GM18517 (cell line): ENCODE results near the gene VCAN.

Source experiments
- ATAC-seq: cut with Tn5 transposase; IDR thresholded peaks from one replicate; pipeline ENCODE4 v1.9.1; 2021; ENCODE audit warnings: mild to moderate bottlenecking, moderate library complexity; ENCODE audit not compliant: unreplicated experiment

The VCAN gene

GRCh38 chr5:83559118-83559785 is 87.7 kb downstream of the VCAN start:
- ATAC-seq = no peak

DNA sequence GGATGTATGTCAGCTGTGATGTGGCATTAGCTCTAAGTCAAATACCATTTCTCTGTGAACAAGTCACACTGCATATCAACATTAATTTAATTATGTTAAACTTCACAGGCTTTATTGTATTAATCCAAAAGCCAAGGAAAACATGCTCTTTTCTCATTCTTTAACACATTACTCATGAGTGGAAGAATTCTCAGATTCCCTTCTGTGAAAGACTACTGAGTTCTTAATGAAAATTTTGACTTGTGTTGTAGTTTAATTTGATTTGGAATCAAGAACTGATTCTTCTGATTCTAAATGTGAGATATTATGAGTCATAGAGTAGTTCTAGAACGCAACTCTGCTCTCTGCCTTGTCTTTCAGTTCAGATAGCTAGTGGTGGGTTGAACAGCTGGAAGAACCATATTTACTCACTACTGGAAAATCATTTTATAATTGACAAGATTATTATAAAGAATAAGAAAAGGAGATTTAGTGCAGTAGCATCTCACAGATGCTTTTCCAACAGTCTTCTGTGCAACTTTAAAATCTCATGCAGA is 90.6 kb downstream of the VCAN start:
- no peak for ATAC-seq

- no peak for ATAC-seq
These were observed 91.4 kb downstream of the VCAN start for GRCh38 chr5:83562791-83563557.

DNA sequence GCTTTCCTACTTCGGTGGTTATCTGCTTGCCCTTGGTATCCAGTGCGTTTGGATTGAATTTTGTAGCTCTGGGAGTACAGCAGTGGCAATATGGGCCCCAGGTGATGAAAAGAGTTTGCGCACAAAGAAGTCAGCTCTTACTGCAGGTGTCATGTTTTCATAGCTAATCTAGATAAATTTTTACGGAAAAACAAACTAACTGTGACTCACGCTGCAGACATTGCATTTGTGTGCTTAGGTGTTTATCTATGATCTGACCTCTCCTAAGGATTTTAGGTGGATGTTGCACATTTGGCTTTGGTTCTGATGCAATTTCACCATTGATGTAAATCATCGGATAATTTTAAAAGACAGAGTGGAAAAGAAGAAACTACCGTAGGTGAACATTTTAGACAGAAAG is 92.1 kb downstream of the VCAN start:
- no peak for ATAC-seq

- peak; percentile 75 for ATAC-seq
These were observed 92.7 kb downstream of the VCAN start for GRCh38 chr5:83564069-83564749.

DNA sequence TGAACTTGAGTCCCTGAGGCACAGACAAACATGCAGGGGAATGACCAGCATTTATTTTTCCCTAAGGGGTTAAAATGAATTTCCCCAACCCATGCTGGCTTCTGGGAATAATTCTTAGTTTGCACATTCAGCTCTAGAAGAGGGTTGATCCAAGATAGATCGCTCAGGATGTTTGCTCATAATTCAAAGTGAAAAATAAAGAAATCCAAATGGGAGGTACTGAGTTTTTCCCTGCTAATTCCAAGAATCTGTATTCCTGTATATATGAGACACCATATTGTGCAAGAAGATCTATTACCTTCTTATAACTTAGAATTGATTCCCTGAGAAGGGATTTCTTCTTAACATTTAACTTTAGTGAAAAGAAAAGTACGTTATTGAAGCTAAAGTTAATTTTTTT is 96.2 kb downstream of the VCAN start:
- no peak for ATAC-seq

DNA sequence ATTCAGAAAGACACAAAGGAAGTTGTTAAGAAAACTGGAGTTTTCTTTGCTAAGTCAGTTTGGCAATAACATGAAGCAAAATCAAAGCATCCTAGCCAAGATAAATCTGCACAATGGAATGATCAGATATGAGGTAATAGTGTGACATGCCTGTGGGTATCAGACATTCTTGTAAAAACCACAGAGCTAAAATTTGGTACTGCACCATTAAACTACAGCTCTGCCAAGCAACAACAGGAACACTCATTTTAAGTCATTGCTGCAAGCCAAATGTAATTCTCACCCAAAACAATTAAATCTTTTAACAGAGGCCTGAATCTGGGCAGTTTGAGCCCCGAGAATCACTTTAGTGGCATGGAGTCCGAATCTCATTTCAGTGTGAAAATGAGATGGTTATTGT is 96.6 kb downstream of the VCAN start:
- no peak for ATAC-seq

DNA sequence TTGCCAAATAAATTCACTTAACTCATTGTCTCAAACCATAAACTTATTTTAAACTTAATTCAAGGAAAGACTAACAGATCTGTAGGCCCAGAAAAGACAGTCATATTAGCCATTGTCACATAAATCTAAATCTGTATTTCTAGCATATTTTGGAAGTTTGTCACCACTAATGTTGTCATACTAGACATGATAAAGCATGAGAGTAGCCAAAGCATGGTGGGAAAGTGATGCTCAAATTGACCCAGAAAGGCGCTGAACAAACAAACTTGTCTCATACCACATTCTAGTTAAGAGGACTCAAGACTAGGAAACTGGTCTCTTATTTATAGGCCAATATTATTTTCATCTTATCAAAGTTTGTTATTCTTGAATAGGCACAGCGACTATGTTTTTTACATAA is 99.4 kb downstream of the VCAN start:
- ATAC-seq = no peak

DNA sequence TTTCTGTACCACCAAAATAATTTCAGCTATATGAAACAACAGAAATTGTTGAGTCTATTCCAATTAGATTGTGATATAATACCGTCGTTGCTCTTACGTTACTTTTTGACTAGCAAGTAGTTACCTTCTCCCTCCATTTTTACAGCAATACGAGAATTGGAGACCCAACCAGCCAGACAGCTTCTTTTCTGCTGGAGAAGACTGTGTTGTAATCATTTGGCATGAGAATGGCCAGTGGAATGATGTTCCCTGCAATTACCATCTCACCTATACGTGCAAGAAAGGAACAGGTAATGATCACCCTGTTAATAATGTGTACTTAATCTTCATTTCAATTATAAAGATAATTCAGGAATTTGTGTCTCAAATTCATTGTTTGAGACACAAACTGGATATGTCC is 100.7 kb downstream of the VCAN start:
- no peak for ATAC-seq

- ATAC-seq = no peak
These were observed 104.8 kb downstream of the VCAN start for GRCh38 chr5:83576341-83576740.

DNA sequence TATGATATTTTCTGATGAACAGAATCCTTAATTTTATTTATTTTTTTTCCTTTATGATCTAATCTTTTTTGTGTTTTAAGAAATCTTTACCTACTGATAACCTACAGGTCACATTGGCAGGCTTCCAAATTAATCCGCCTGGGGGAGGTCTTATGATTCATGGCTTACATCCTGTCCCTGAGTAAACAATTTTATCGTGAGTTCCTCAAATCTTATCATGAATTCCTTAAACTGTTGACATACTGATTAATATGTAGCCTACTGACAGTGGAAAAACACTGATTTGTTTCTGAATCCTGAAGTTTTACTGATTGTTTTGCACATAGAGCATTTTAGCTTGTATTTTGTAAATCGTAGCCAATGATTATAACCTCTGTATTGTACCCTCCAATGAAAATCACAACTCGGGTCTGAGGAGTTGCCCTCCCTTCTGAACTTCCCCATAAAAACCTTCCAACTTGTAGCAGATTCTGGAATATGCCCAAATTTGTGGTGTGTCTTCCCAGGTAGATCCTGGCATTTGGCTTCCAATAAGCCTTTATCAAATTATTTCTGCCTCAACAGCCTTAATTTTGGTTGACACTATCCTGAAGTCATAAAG is 105.6 kb downstream of the VCAN start:
- ATAC-seq = no peak

- ATAC-seq = no peak
These were observed 112.3 kb downstream of the VCAN start for GRCh38 chr5:83583859-83584258.

DNA sequence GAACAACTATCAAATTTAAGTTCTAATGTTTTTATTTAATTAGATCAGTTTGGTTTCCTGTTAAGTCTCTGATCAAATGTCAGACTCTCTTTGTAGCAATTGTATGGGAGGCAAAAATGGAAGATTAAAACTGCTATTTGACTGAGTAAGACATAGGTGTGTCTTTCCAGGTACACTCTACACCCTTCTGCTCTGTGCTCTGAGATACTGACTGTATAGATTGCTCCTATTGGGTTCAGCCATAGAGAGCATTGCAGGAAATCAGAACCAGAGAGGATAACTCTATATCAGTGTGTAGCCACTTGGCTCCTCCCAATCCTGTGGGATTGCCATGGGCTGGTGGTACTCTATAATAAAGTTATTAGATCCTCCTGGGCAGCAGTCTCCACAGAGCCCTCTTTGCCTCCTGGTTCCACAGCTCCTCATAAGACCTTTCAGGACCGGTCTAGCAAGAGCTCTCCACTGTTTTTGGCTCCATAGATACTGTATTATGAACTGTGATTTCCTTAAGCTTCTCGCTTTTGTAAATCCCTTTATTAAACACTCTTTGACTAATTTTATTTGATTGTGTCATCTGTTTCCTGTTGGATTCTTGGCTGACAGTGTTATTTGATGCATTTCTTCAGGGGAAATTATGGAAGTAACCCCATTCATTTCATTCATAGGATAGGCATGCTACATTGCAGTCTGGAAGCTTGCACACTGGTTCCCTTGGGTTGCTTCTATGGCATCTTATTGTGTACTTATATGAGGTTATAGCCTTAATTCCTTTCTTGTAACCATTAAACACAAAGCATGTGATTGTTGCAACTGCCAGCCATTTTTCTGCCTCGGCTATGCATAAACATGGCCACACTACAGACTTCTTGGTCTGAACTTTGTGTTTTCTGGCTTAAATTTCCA is 115.6 kb downstream of the VCAN start:
- ATAC-seq = no peak

GRCh38 chr5:83589786-83590185 is 118.2 kb downstream of the VCAN start:
- ATAC-seq = no peak

- ATAC-seq = no peak
These were observed 119.4 kb downstream of the VCAN start for GRCh38 chr5:83590966-83591365.

DNA sequence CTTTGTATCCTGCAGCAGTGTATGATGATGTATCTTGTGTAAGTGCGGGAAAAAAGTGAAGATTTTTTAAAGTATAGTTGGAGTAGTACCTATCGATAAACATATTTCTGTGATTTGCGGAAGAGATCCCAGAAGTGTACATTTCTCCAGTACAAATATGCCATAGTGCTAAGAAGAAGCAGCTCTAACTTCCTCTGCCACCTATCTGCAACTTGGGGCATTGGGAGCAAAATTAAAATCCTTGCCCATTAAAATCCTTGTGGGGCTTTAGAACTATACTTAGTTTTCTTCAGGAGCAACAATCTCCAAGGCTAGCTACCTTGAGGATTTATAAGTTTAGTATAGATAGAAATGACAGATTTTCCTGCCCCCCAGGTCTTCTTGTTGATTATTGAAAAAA is 123.7 kb downstream of the VCAN start:
- ATAC-seq = no peak

- no peak for ATAC-seq
These were observed 136.6 kb downstream of the VCAN start for GRCh38 chr5:83608122-83608521.

GRCh38 chr5:83614841-83615240 is 143.3 kb downstream of the VCAN start:
- ATAC-seq = no peak

DNA sequence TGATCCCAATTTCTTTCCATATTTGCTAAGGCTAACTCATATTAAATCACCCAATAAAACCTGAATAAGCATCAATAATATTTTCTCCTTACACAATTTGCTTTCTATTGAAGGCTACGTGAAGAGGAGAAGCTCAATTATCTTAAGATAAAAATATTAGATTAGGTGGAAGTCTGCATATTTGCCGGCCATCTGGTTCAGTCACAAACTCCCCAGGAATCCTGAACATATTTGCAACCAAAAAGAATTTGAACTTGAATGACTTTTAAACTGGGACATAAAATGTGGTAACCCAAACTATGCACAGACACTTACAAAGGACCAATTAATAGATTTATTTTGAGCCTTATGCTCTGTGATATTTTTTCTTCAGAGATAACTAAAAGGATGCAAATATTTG is 156.8 kb downstream of the VCAN start:
- no peak for ATAC-seq
